GM23338 (cell line): ENCODE measurements around the gene CARNS1. TPM values are rescaled to one million over a fixed set of nuclear protein-coding genes. Genes with fewer than 3 reads are reported as not detected.

Experiments
- ATAC-seq: fragments of 200-7000 bp; cut with Tn5 transposase; 3 replicates; pipeline ENCODE4 v1.9.1; 2020
- DNase-seq: peaks from one replicate; pipeline ENCODE4 v3.0.0-alpha.2; 2015; ENCODE audit warnings: low spot score
- H2AFZ ChIP-seq: fragments of 200-600 bp; sonication (generic); 2 replicates; pipeline ENCODE4 v1.8.0; 2016; ENCODE audit warnings: antibody characterized with exemption, mild to moderate bottlenecking, moderate library complexity
- H3F3A ChIP-seq: fragments of 200-600 bp; sonication (generic); replicated peaks from 2 replicates; pipeline ENCODE4 v1.8.0; 2017; ENCODE audit warnings: antibody characterized with exemption, mixed run types, low read depth
- H3K27ac ChIP-seq: fragments of 200-600 bp; sonication (generic); 2 replicates; pipeline ENCODE4 v1.6.1; 2016; ENCODE audit warnings: low read depth
- H3K27me3 ChIP-seq: fragments of 200-600 bp; sonication (generic); 2 replicates; pipeline ENCODE4 v1.8.0; 2016; ENCODE audit warnings: mild to moderate bottlenecking, mixed run types, moderate library complexity; ENCODE audit not compliant: insufficient read depth
- H3K36me3 ChIP-seq: fragments of 200-600 bp; sonication (generic); 2 replicates; pipeline ENCODE4 v1.8.0; 2016; ENCODE audit warnings: mild to moderate bottlenecking; ENCODE audit not compliant: insufficient read depth
- H3K4me1 ChIP-seq: fragments of 200-600 bp; sonication (generic); 2 replicates; pipeline ENCODE4 v1.8.0; 2016; ENCODE audit warnings: mild to moderate bottlenecking, moderate library complexity; ENCODE audit not compliant: insufficient read depth
- H3K4me2 ChIP-seq: fragments of 200-600 bp; sonication (generic); 2 replicates; pipeline ENCODE4 v1.7.1; 2017; ENCODE audit warnings: mixed run types
- H3K4me3 ChIP-seq: fragments of 200-600 bp; sonication (generic); 2 replicates; pipeline ENCODE4 v1.6.1; 2016; ENCODE audit warnings: mixed run types
- H3K79me2 ChIP-seq: fragments of 200-600 bp; sonication (generic); replicated peaks from 2 replicates; pipeline ENCODE4 v1.8.0; 2017; ENCODE audit warnings: mild to moderate bottlenecking; ENCODE audit not compliant: insufficient read depth
- H3K9me2 ChIP-seq: fragments of 200-600 bp; sonication (generic); 2 replicates; pipeline ENCODE4 v1.8.0; 2017; ENCODE audit not compliant: insufficient read depth
- H4K20me1 ChIP-seq: fragments of 200-600 bp; sonication (generic); replicated peaks from 2 replicates; pipeline ENCODE4 v1.8.0; 2017; ENCODE audit warnings: mild to moderate bottlenecking; ENCODE audit not compliant: insufficient read depth
- H3K27ac Mint-ChIP-seq: 2 replicates; pipeline ENCODE4 v1.8.0; 2020; ENCODE audit warnings: inconsistent platforms, mild to moderate bottlenecking, moderate library complexity, mixed read lengths
- H3K27me3 Mint-ChIP-seq: 3 replicates; pipeline ENCODE4 v1.8.0; 2022; ENCODE audit warnings: low read depth, mild to moderate bottlenecking, moderate library complexity, mixed read lengths, inconsistent platforms; ENCODE audit not compliant: insufficient read depth, poor library complexity
- H3K36me3 Mint-ChIP-seq: 3 replicates; pipeline ENCODE4 v1.8.0; 2021; ENCODE audit warnings: low read depth, mild to moderate bottlenecking, inconsistent platforms, moderate library complexity, mixed read lengths
- H3K4me1 Mint-ChIP-seq: 3 replicates; pipeline ENCODE4 v1.8.0; 2020; ENCODE audit warnings: mild to moderate bottlenecking, inconsistent platforms, mixed read lengths
- H3K4me3 Mint-ChIP-seq: 3 replicates; pipeline ENCODE4 v1.8.0; 2021; ENCODE audit warnings: moderate library complexity, mild to moderate bottlenecking, inconsistent platforms, mixed read lengths
- H3K9me3 Mint-ChIP-seq: 3 replicates; pipeline ENCODE4 v1.8.0; 2020; ENCODE audit warnings: moderate library complexity, mild to moderate bottlenecking, inconsistent platforms, mixed read lengths
- EZH2 ChIP-seq: fragments of 200-600 bp; sonication (generic); IDR thresholded peaks from one replicate; pipeline ENCODE4 v1.8.0; 2017; ENCODE audit warnings: antibody characterized with exemption, mild to moderate bottlenecking, low read depth; ENCODE audit not compliant: unreplicated experiment
- EZH2phosphoT487 ChIP-seq: fragments of 200-600 bp; sonication (generic); IDR thresholded peaks from one replicate; pipeline ENCODE4 v1.8.1; 2018; ENCODE audit warnings: antibody characterized with exemption; ENCODE audit not compliant: unreplicated experiment
- NANOG ChIP-seq: IDR thresholded peaks from 2 replicates; pipeline ENCODE4 v1.6.1; 2016; ENCODE audit warnings: antibody characterized with exemption, borderline replicate concordance
- STAT1 ChIP-seq: IDR thresholded peaks from one replicate; pipeline ENCODE4 v1.6.1; 2016; ENCODE audit warnings: antibody characterized with exemption; ENCODE audit not compliant: unreplicated experiment
- ZNF114 ChIP-seq: fragments of 250-450 bp; sonication (Bioruptor Pico); IDR thresholded peaks from 2 replicates; pipeline ENCODE4 v1.5.0; 2020; ENCODE audit warnings: mild to moderate bottlenecking, moderate library complexity
- ZNF331 ChIP-seq: fragments of 250-450 bp; sonication (Bioruptor Pico); IDR thresholded peaks from 2 replicates; pipeline ENCODE4 v1.5.0; 2020; ENCODE audit warnings: low read depth, mild to moderate bottlenecking, moderate library complexity
- polyA plus RNA-seq: library from polyadenylated mRNA; unstranded; fragments of >200 nt; fragmentation: Nextera tagmentation; extraction: Ambion mirVana; gene quantifications from 2 replicates; pipeline ENCODE4 v1.2.1, GENCODE V29; 2016
- total RNA-seq: library from RNA; depleted of rRNA; stranded (reverse); fragments of >200 nt; shearing (Covaris generic); gene quantifications from 2 replicates; pipeline ENCODE4 v1.2.3, GENCODE V29; 2014
- TF ChIP-seq, protein P1 (sequence below): IDR thresholded peaks from one replicate; pipeline ENCODE4 v1.6.1; 2018; ENCODE audit warnings: antibody characterized with exemption; ENCODE audit not compliant: unreplicated experiment
- TF ChIP-seq, protein P2 (sequence below), 2 experiments: fragments of 200-600 bp in 1 of 2; sonication (generic) in 1 of 2; conservative IDR thresholded peaks; 2 replicates each; pipeline versions ENCODE4 v1.5.1 to v1.6.1; 2016 to 2017; ENCODE audit warnings: antibody characterized with exemption in 2 of 2, low read depth in 2 of 2, mild to moderate bottlenecking in 2 of 2, moderate library complexity in 1 of 2
- TF ChIP-seq, protein P3 (sequence below): fragments of 250-450 bp; sonication (Bioruptor Pico); IDR thresholded peaks from 2 replicates; pipeline ENCODE4 v1.5.0; 2020; ENCODE audit warnings: mild to moderate bottlenecking, moderate library complexity

The CARNS1 gene
- total and polyA plus RNA-seq, 2 experiments from 2014 or later = 0.52 to 0.76 TPM

DNA sequence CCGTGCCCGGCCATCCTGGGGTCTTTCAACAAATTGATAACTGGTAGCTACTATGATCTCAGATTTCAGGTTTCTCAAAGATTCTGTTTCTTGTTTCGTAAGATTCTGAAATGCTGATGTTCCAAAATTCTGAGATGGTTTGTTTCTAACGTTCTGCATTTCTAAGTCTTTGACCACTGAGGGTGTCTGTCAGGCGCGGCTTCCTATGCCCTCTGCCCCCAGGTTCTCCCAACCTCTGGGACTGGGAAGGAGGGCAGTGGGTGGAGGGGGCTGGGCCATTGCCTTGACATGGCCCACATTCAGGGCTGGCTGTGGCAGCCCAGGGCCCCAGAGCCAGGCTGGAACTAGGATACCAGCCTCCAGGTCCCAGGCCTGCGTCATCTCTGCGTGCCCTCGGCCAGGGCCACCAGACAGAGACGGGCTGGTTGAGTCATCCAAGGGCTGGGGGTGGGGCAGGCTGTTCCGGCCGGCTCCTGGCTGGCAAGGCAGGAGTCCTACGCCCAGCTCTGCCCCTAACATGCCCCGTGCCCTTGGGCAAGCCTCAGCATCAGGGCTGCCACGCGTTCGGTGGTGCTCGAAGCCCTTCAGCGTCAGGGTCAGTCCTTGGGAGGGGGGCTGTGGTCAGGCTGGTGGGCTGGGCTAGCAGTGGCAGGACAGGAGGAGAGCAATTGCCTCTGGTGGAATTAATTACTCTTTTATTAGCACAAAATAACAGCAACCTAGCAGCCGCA lies 48.4 kb downstream of the CARNS1 start:
- Mint-ChIP-seq H3K27ac (peak overlapping the region; percentile 83; the same call in 1 of the 2 replicates), H3K27me3 (peaks cover 15% of the 10 kb centered on the region), H3K4me1 (peaks cover 15% of the 10 kb centered on the region; the same call in 2 of the 3 replicates), H3K36me3 (no peaks in the 10 kb centered on the region; the same call in 2 of the 3 replicates), H3K9me3 (no peaks in the 10 kb centered on the region), H3K4me3 (peak overlapping the region; percentile 85)
- Histone ChIP-seq H3K27me3 (no peaks in the 10 kb centered on the region), H3K79me2 (peaks cover 9% of the 10 kb centered on the region; the same call in 1 of the 2 replicates), H3K9me2 (no peaks in the 10 kb centered on the region), H2AFZ (peak overlapping the region; percentile 84), H3K36me3 (no peaks in the 10 kb centered on the region), H3K27ac (no peak overlapping the region), H3K4me2 (peak overlapping the region; percentile 78), H4K20me1 (no peaks in the 10 kb centered on the region), H3K4me1 (peaks cover 13% of the 10 kb centered on the region; the same call in 1 of the 2 replicates), H3F3A (no peaks in the 10 kb centered on the region), H3K4me3 (peak overlapping the region; percentile 93)
- ATAC-seq (no peak), DNase-seq (no peak)
- TF ChIP-seq ZNF114 (CRISPR knock-in tag) (no peak), EZH2 (no peak), NANOG (no peak), STAT1 (no peak), ZNF331 (no peak), EZH2phosphoT487 (no peak)
- TF ChIP-seq, protein P1, sequence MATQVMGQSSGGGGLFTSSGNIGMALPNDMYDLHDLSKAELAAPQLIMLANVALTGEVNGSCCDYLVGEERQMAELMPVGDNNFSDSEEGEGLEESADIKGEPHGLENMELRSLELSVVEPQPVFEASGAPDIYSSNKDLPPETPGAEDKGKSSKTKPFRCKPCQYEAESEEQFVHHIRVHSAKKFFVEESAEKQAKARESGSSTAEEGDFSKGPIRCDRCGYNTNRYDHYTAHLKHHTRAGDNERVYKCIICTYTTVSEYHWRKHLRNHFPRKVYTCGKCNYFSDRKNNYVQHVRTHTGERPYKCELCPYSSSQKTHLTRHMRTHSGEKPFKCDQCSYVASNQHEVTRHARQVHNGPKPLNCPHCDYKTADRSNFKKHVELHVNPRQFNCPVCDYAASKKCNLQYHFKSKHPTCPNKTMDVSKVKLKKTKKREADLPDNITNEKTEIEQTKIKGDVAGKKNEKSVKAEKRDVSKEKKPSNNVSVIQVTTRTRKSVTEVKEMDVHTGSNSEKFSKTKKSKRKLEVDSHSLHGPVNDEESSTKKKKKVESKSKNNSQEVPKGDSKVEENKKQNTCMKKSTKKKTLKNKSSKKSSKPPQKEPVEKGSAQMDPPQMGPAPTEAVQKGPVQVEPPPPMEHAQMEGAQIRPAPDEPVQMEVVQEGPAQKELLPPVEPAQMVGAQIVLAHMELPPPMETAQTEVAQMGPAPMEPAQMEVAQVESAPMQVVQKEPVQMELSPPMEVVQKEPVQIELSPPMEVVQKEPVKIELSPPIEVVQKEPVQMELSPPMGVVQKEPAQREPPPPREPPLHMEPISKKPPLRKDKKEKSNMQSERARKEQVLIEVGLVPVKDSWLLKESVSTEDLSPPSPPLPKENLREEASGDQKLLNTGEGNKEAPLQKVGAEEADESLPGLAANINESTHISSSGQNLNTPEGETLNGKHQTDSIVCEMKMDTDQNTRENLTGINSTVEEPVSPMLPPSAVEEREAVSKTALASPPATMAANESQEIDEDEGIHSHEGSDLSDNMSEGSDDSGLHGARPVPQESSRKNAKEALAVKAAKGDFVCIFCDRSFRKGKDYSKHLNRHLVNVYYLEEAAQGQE = no peak
- TF ChIP-seq, protein P2, sequence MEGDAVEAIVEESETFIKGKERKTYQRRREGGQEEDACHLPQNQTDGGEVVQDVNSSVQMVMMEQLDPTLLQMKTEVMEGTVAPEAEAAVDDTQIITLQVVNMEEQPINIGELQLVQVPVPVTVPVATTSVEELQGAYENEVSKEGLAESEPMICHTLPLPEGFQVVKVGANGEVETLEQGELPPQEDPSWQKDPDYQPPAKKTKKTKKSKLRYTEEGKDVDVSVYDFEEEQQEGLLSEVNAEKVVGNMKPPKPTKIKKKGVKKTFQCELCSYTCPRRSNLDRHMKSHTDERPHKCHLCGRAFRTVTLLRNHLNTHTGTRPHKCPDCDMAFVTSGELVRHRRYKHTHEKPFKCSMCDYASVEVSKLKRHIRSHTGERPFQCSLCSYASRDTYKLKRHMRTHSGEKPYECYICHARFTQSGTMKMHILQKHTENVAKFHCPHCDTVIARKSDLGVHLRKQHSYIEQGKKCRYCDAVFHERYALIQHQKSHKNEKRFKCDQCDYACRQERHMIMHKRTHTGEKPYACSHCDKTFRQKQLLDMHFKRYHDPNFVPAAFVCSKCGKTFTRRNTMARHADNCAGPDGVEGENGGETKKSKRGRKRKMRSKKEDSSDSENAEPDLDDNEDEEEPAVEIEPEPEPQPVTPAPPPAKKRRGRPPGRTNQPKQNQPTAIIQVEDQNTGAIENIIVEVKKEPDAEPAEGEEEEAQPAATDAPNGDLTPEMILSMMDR (conservative IDR thresholded peaks at IDR 0.05; ENCODE audit: low read depth in 2 of 2) = no peak
- TF ChIP-seq, protein P3, sequence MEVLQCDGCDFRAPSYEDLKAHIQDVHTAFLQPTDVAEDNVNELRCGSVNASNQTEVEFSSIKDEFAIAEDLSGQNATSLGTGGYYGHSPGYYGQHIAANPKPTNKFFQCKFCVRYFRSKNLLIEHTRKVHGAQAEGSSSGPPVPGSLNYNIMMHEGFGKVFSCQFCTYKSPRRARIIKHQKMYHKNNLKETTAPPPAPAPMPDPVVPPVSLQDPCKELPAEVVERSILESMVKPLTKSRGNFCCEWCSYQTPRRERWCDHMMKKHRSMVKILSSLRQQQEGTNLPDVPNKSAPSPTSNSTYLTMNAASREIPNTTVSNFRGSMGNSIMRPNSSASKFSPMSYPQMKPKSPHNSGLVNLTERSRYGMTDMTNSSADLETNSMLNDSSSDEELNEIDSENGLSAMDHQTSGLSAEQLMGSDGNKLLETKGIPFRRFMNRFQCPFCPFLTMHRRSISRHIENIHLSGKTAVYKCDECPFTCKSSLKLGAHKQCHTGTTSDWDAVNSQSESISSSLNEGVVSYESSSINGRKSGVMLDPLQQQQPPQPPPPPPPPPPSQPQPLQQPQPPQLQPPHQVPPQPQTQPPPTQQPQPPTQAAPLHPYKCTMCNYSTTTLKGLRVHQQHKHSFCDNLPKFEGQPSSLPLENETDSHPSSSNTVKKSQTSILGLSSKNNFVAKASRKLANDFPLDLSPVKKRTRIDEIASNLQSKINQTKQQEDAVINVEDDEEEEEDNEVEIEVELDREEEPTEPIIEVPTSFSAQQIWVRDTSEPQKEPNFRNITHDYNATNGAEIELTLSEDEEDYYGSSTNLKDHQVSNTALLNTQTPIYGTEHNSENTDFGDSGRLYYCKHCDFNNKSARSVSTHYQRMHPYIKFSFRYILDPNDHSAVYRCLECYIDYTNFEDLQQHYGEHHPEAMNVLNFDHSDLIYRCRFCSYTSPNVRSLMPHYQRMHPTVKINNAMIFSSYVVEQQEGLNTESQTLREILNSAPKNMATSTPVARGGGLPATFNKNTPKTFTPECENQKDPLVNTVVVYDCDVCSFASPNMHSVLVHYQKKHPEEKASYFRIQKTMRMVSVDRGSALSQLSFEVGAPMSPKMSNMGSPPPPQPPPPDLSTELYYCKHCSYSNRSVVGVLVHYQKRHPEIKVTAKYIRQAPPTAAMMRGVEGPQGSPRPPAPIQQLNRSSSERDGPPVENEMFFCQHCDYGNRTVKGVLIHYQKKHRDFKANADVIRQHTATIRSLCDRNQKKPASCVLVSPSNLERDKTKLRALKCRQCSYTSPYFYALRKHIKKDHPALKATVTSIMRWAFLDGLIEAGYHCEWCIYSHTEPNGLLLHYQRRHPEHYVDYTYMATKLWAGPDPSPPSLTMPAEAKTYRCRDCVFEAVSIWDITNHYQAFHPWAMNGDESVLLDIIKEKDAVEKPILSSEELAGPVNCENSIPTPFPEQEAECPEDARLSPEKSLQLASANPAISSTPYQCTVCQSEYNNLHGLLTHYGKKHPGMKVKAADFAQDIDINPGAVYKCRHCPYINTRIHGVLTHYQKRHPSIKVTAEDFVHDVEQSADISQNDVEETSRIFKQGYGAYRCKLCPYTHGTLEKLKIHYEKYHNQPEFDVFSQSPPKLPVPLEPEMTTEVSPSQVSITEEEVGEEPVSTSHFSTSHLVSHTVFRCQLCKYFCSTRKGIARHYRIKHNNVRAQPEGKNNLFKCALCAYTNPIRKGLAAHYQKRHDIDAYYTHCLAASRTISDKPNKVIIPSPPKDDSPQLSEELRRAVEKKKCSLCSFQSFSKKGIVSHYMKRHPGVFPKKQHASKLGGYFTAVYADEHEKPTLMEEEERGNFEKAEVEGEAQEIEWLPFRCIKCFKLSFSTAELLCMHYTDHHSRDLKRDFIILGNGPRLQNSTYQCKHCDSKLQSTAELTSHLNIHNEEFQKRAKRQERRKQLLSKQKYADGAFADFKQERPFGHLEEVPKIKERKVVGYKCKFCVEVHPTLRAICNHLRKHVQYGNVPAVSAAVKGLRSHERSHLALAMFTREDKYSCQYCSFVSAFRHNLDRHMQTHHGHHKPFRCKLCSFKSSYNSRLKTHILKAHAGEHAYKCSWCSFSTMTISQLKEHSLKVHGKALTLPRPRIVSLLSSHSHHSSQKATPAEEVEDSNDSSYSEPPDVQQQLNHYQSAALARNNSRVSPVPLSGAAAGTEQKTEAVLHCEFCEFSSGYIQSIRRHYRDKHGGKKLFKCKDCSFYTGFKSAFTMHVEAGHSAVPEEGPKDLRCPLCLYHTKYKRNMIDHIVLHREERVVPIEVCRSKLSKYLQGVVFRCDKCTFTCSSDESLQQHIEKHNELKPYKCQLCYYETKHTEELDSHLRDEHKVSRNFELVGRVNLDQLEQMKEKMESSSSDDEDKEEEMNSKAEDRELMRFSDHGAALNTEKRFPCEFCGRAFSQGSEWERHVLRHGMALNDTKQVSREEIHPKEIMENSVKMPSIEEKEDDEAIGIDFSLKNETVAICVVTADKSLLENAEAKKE (CRISPR knock-in tag) = no peak
